Gastroesophageal sphincter (tissue), 3 donors: Measurements from ENCODE around the gene CD96.

ENCODE experiments used
- POLR2A ChIP-seq, 2 donors: fragments of 450-650 bp; IDR thresholded peaks; one replicate each; pipeline ENCODE4 v1.6.1; 2017; ENCODE audit warnings: antibody characterized with exemption in 2 of 2, mild to moderate bottlenecking in 2 of 2, moderate library complexity in 1 of 2
- TF ChIP-seq, protein P1 (sequence below), 4 experiments: fragments of 200-600 bp in 2 of 4; fragments of 450-650 bp in 2 of 4; sonication (generic) in 1 of 4; IDR thresholded peaks; one replicate each; pipeline ENCODE4 v1.5.1; 2017 to 2019; ENCODE audit warnings: antibody characterized with exemption in 4 of 4, mild to moderate bottlenecking in 2 of 4, moderate library complexity in 2 of 4

DNA sequence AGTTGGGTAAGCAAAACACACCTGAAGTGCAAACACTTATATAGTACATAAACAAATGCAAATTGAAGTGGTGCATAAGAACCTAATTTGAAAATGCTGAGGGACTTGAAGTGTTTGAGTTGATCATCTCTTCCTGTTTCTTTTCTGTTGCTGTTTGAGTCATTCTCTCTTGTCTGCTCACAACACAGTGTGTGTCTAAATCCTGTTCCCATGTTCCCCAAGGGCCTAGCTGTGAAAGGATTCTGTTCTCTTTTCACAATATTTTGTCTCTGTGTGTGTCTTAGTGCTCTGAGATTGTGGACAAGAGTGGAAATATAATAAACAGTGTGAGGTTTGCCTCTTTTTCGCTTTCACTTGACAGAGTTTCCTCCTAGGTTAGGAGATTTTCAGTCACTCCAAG lies 6.1 kb downstream of the CD96 start:
- TF ChIP-seq, protein P1, sequence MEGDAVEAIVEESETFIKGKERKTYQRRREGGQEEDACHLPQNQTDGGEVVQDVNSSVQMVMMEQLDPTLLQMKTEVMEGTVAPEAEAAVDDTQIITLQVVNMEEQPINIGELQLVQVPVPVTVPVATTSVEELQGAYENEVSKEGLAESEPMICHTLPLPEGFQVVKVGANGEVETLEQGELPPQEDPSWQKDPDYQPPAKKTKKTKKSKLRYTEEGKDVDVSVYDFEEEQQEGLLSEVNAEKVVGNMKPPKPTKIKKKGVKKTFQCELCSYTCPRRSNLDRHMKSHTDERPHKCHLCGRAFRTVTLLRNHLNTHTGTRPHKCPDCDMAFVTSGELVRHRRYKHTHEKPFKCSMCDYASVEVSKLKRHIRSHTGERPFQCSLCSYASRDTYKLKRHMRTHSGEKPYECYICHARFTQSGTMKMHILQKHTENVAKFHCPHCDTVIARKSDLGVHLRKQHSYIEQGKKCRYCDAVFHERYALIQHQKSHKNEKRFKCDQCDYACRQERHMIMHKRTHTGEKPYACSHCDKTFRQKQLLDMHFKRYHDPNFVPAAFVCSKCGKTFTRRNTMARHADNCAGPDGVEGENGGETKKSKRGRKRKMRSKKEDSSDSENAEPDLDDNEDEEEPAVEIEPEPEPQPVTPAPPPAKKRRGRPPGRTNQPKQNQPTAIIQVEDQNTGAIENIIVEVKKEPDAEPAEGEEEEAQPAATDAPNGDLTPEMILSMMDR (IDR thresholded peaks at IDR 0.05) = no peak
- TF ChIP-seq POLR2A (IDR thresholded peaks at IDR 0.05) = no peak
